ENCODE measurements around the gene PRPS1L1. TPM values are rescaled to one million over a fixed set of nuclear protein-coding genes. Genes with fewer than 3 reads are reported as not detected.

PRPS1L1 gene
- total RNA-seq, 6 experiments from 2014 or later: not detected

GRCh38 chr7:18063149-18063901 lies 35.7 kb upstream of the PRPS1L1 start:
- intact Hi-C loops (cut with DNase I): no loop called here
- H3K4me3 ChIP-seq: no peak overlapping the region

GRCh38 chr7:18059171-18059570 lies 31.5 kb upstream of the PRPS1L1 start:
- Histone ChIP-seq H3K4me1 (no peaks in the 10 kb centered on the region), H3K9me3 (no peaks in the 10 kb centered on the region), H3K36me3 (no peaks in the 10 kb centered on the region), H3K27ac (no peak overlapping the region), H3K4me3 (no peak overlapping the region), H3K27me3 (no peaks in the 10 kb centered on the region)
- WGBS (ENCODE audit: insufficient coverage, low coverage, low lambda C conversion rate, missing lambda C conversion rate): 72% methylated on average over 4 of the region's 4 CpGs
- DNase-seq: no peak
- intact Hi-C loops (cut with DNase I): no loop called here
- TF ChIP-seq CTCF (IDR thresholded peaks at IDR 0.05): no peak
- no peak for TF ChIP-seq POLR2A (IDR thresholded peaks at IDR 0.05)
- ATAC-seq: no peak

More at GRCh38 chr7:18063149-18063901, 35.7 kb upstream of the PRPS1L1 start:
- no peak for TF ChIP-seq POLR2A (IDR thresholded peaks at IDR 0.05)
- DNase-seq (no peak), ATAC-seq (no peak)
- Histone ChIP-seq H3K27me3 (no peaks in the 10 kb centered on the region), H3K4me1 (no peaks in the 10 kb centered on the region), H3K27ac (no peak overlapping the region), H3K9me3 (no peaks in the 10 kb centered on the region), H3K36me3 (no peaks in the 10 kb centered on the region)
- 38% methylated on average over 5 of the region's 5 CpGs for WGBS (ENCODE audit: insufficient coverage, low coverage, low lambda C conversion rate, missing lambda C conversion rate)

- H3K27ac ChIP-seq: no peak overlapping the region
- H3K4me3 ChIP-seq: no peak overlapping the region
- no peaks in the 10 kb centered on the region for H3K36me3 ChIP-seq
- H3K27me3 ChIP-seq: no peaks in the 10 kb centered on the region
- intact Hi-C loops (cut with DNase I): no loop called here
- no peaks in the 10 kb centered on the region for H3K4me1 ChIP-seq
- TF ChIP-seq CTCF (IDR thresholded peaks at IDR 0.05) (no peak), POLR2A (IDR thresholded peaks at IDR 0.05) (no peak)
- WGBS (ENCODE audit: insufficient coverage, low coverage, low lambda C conversion rate, missing lambda C conversion rate): 68% methylated on average over 2 of the region's 2 CpGs
- DNase-seq: no peak
- no peak for ATAC-seq
- no peaks in the 10 kb centered on the region for H3K9me3 ChIP-seq
These were observed 26.3 kb upstream of the PRPS1L1 start for GRCh38 chr7:18053941-18054340.

GRCh38 chr7:18053177-18053928 lies 25.7 kb upstream of the PRPS1L1 start:
- DNase-seq (no peak), ATAC-seq (no peak)
- H3K36me3 ChIP-seq: no peaks in the 10 kb centered on the region
- WGBS (ENCODE audit: insufficient coverage, low coverage, low lambda C conversion rate, missing lambda C conversion rate): 29% methylated on average over 2 of the region's 2 CpGs
- no peaks in the 10 kb centered on the region for H3K27me3 ChIP-seq
- TF ChIP-seq POLR2A (IDR thresholded peaks at IDR 0.05) (no peak), CTCF (IDR thresholded peaks at IDR 0.05) (no peak)
- H3K9me3 ChIP-seq: no peaks in the 10 kb centered on the region
- intact Hi-C loops (cut with DNase I): no loop called here
- H3K4me3 ChIP-seq: no peak overlapping the region
- H3K27ac ChIP-seq: no peak overlapping the region
- no peaks in the 10 kb centered on the region for H3K4me1 ChIP-seq

- no peak for DNase-seq
- H3K27me3 ChIP-seq: no peaks in the 10 kb centered on the region
- no peak for ATAC-seq
- H3K4me1 ChIP-seq: no peaks in the 10 kb centered on the region
- H3K4me3 ChIP-seq: no peak overlapping the region
- 57% methylated on average over 4 of the region's 4 CpGs for WGBS (ENCODE audit: insufficient coverage, low coverage, low lambda C conversion rate, missing lambda C conversion rate)
- no peak overlapping the region for H3K27ac ChIP-seq
- TF ChIP-seq POLR2A (IDR thresholded peaks at IDR 0.05): no peak
- TF ChIP-seq CTCF (IDR thresholded peaks at IDR 0.05): no peak
- H3K36me3 ChIP-seq: no peaks in the 10 kb centered on the region
- intact Hi-C loops (cut with DNase I): no loop called here
- H3K9me3 ChIP-seq: no peaks in the 10 kb centered on the region
These were observed 21.6 kb upstream of the PRPS1L1 start for GRCh38 chr7:18049262-18049661.
